ENCODE data around the gene TMOD1. TPM values are rescaled to one million over a fixed set of nuclear protein-coding genes. Genes with fewer than 3 reads are reported as not detected.
A peak's percentile ranks its signal among the peaks of the same experiment; 100 is the strongest.
"Not testable (repeated sequence)": the region's sequence is repeated elsewhere in the genome, so short reads cannot be mapped to it uniquely, and the experiment has no call there.

TMOD1 gene
- total RNA-seq, 6 donors from 2014 or later = 4.4 to 12.6 (median 8.8) TPM

DNA sequence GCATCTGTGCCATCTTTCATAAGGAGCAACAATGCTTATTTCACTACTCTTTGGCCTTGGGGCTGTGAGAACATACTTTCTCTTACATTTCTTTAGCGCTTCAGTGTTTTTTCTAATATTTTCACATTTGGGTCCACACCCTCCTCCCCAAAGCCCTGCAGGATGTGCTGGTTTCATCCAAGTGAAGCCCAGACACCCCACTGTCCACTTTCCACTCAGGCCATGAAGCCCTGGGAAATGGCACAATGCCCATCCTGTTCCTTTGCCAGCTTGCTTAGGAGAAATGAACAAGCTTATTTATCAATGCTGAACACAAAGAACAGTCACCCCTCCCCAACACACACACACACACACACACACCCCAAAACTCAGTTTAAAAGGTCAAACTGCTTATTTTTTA, 17.3 kb upstream of the TMOD1 start:
- no peak for ATAC-seq (ENCODE audit: low FRiP score in 2 of 2)
- H3K27me3 ChIP-seq = no peaks in the 10 kb centered on the region
- TF ChIP-seq, protein P1, sequence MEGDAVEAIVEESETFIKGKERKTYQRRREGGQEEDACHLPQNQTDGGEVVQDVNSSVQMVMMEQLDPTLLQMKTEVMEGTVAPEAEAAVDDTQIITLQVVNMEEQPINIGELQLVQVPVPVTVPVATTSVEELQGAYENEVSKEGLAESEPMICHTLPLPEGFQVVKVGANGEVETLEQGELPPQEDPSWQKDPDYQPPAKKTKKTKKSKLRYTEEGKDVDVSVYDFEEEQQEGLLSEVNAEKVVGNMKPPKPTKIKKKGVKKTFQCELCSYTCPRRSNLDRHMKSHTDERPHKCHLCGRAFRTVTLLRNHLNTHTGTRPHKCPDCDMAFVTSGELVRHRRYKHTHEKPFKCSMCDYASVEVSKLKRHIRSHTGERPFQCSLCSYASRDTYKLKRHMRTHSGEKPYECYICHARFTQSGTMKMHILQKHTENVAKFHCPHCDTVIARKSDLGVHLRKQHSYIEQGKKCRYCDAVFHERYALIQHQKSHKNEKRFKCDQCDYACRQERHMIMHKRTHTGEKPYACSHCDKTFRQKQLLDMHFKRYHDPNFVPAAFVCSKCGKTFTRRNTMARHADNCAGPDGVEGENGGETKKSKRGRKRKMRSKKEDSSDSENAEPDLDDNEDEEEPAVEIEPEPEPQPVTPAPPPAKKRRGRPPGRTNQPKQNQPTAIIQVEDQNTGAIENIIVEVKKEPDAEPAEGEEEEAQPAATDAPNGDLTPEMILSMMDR (IDR thresholded peaks at IDR 0.05) = no peak
- TF ChIP-seq POLR2A (IDR thresholded peaks at IDR 0.05) (no peak), POLR2AphosphoS5 (IDR thresholded peaks at IDR 0.05) (no peak), EP300 (IDR thresholded peaks at IDR 0.05) (no peak)
- no peaks in the 10 kb centered on the region for H3K4me1 ChIP-seq
- 73 to 84% methylated on average over 1 of the region's 1 CpG for WGBS, 2 donors
- no peak for DNase-seq
- no peak overlapping the region for H3K4me3 ChIP-seq
- H3K27ac ChIP-seq = no peak overlapping the region
- no peaks in the 10 kb centered on the region for H3K9me3 ChIP-seq
- peaks cover 0 to 57% (median 8%) of the 10 kb centered on the region in 4 donors for H3K36me3 ChIP-seq

DNA sequence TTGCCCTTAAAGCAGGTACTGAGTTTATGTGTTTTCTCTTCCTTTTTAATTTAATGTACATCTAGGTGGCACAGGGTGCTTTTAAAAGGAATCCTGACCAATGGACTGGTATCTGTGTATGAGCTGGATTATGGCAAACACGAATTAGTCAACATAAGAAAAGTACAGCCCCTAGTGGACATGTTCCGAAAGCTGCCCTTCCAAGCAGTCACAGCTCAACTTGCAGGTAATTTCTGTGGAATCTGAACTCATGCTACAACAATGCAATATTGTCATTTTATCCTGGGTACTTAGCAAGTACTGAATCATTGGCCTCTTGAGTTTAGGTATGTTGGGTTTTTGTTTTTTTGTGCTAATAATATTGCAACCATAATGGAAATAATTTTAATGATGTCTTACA, 14.4 kb upstream of the TMOD1 start:
- no peak overlapping the region for H3K4me3 ChIP-seq
- DNase-seq (no peak), ATAC-seq (ENCODE audit: low FRiP score in 2 of 2) (no peak)
- no peaks in the 10 kb centered on the region for H3K27me3 ChIP-seq
- TF ChIP-seq, protein P1 (IDR thresholded peaks at IDR 0.05) = peak in 1 of 6 experiments; percentile 6
- no peak for TF ChIP-seq EP300 (IDR thresholded peaks at IDR 0.05)
- 84 to 88% methylated on average over 2 of the region's 2 CpGs for WGBS, 2 donors
- H3K4me1 ChIP-seq = no peaks in the 10 kb centered on the region
- no peaks in the 10 kb centered on the region for H3K9me3 ChIP-seq
- peaks cover 0 to 44% (median 9%) of the 10 kb centered on the region in 4 donors for H3K36me3 ChIP-seq
- no peak overlapping the region for H3K27ac ChIP-seq

DNA sequence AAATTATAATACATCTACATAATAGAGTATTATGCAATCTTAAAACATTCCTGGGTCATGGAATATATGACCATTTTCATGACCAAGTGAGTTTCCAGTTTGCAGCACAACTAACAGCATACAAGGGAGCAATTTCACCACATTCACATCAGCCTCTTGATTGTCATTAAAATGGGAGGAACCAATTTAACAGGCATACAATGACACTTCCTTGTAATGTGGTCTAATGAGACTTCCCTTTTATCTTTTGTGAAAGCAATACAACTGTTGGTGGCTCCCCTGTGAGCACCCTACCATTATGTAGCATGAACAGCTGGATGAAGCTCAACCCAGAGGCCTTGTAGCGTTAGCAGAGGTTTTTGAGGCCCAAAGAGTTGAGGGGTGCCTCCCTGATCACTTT, 13.6 kb upstream of the TMOD1 start:
- H3K36me3 ChIP-seq = peaks cover 0 to 43% (median 9%) of the 10 kb centered on the region in 4 donors
- WGBS, 2 donors = 95 to 100% methylated on average over 1 of the region's 1 CpG
- H3K27ac ChIP-seq = no peak overlapping the region
- H3K27me3 ChIP-seq = no peaks in the 10 kb centered on the region
- no peak for ATAC-seq (ENCODE audit: low FRiP score in 2 of 2)
- no peak overlapping the region for H3K4me3 ChIP-seq
- H3K9me3 ChIP-seq = no peaks in the 10 kb centered on the region
- no peaks in the 10 kb centered on the region for H3K4me1 ChIP-seq
- DNase-seq = no peak
- TF ChIP-seq, protein P1 (IDR thresholded peaks at IDR 0.05) = no peak
- TF ChIP-seq POLR2AphosphoS5 (IDR thresholded peaks at IDR 0.05) (no peak), POLR2A (IDR thresholded peaks at IDR 0.05) (no peak), EP300 (IDR thresholded peaks at IDR 0.05) (no peak)

DNA sequence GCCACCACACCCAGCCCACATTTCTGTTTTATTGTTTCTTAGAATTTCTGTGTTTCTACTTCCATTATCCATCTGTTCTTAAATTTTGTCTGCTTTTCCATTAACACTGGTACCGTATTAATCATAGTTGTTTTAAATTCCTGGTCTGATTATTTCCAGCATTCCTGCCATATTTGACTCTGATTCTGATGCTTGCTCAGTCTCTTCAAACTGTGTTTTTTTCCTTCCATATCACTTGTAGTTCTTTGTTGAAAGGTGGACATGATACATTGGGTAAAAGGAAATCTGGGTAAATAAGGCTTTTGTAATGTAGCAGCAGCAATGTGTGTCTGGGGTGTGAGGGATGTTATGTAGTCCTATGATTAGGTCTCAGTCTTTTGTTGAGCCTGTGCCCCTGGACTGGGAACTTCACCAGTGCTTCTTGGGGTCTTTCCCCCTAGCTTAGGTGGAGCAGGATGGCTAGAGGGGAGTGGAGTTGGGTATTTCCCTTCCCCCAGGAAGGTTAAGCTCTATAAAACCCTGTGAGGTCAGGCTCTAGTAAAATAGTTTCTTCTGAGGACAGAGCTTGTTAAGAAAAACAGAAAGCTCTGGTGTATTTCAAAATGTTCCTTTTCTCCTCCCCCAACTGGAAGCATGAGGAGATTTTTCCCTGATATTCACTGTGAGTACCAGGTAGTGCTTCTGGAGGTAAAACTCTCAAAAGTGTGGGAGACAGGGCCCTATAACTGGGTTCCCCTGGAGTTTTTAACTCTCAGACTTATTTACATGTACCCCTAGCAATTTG, 10.1 kb upstream of the TMOD1 start:
- peaks cover 0 to 36% (median 11%) of the 10 kb centered on the region in 4 donors for H3K36me3 ChIP-seq
- TF ChIP-seq, protein P1 (IDR thresholded peaks at IDR 0.05) = no peak
- TF ChIP-seq POLR2A (IDR thresholded peaks at IDR 0.05) (no peak), EP300 (IDR thresholded peaks at IDR 0.05) (no peak), POLR2AphosphoS5 (IDR thresholded peaks at IDR 0.05) (no peak)
- H3K9me3 ChIP-seq = no peaks in the 10 kb centered on the region
- H3K27me3 ChIP-seq = no peaks in the 10 kb centered on the region
- no peak overlapping the region for H3K4me3 ChIP-seq
- no peaks in the 10 kb centered on the region for H3K4me1 ChIP-seq
- ATAC-seq (ENCODE audit: low FRiP score in 2 of 2) (no peak), DNase-seq (no peak)
- WGBS, 2 donors = 90% methylated on average over 1 of the region's 1 CpG
- no peak overlapping the region for H3K27ac ChIP-seq

DNA sequence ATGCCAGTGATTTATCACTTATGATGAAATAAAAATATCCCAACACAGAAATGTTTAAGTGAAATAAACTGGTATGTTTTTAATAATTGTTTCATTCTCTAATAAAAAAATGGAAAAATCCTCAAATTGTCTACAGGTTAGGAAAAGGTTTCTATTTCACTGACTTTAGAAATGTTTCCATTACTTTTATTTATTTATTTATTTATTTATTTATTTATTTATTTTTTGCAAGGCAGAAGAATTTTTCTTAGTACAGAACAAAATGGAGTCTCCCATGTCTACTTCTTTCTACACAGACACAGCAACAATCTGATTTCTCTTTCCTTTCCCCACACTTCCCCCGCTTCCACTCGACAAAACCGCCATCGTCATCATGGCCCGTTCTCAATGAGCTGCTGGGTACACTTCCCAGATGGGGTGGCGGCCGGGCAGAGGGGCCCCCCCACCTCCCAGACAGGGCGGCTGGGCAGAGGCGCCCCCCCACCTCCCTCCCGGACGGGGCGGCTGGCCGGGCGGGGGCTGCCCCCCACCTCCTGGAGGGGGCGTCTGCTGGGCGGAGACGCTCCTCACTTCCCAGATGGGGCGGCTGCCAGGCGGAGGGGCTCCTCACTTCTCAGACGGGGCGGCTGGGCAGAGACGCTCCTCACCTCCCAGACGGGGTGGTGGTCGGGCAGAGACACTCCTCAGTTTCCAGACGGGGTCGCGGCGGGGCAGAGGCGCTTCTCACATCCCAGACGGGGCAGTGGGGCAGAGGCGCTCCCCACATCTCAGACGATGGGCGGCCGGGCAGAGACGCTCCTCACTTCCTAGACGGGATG, 3.7 kb upstream of the TMOD1 start:
- not testable (repeated sequence) for H3K9me3 ChIP-seq; H3K27ac ChIP-seq; H3K4me3 ChIP-seq; ATAC-seq (ENCODE audit: low FRiP score in 2 of 2); H3K27me3 ChIP-seq
- Histone ChIP-seq H3K36me3 (peaks cover 0 to 14% (median 5%) of the 10 kb centered on the region in 4 donors), H3K4me1 (peaks cover 6 to 13% (median 10%) of the 10 kb centered on the region in 4 donors)
- peak in 1 of 2 donors; percentile 68 for DNase-seq
- 96% methylated on average over 19 to 33 of the region's 36 CpGs for WGBS, 2 donors

DNA sequence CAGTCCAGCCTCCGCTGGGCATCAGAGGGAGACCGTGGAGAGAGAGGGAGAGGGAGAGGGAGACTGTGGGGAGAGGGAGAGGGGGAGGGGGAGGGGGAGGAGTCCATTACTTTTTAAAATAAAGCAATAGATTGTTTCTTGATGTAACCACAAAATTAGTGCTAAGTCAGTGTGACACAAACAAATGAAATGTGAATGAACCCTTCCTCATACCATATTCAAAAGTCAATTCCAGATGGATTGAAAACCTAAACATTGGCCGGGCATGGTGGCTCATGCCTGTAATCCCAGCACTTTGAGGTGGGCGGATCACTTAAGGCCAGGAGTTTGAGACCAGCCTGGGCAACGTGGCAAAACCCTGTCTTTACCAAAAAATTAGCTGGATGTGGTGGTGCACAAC, 2.6 kb upstream of the TMOD1 start:
- 83 to 91% methylated on average over 5 of the region's 5 CpGs for WGBS, 2 donors
- Histone ChIP-seq H3K4me1 (peaks cover 12 to 19% (median 14%) of the 10 kb centered on the region in 4 donors), H3K36me3 (peaks cover 0 to 14% (median 5%) of the 10 kb centered on the region in 4 donors)
- H3K9me3 ChIP-seq; ATAC-seq (ENCODE audit: low FRiP score in 2 of 2); H3K4me3 ChIP-seq; DNase-seq; H3K27me3 ChIP-seq; H3K27ac ChIP-seq: not testable (repeated sequence)
